ENCODE results near the gene ZNF580. TPM values are rescaled to one million over a fixed set of nuclear protein-coding genes. Genes with fewer than 3 reads are reported as not detected.

The ZNF580 gene
- total and polyA plus RNA-seq, 8 donors = 12.7 to 40.5 (median 18.7) TPM

- Histone ChIP-seq H3K4me1 (peaks cover 0 to 12% (median 6%) of the 10 kb centered on the region in 3 donors), H3K9me3 (no peaks in the 10 kb centered on the region), H3K4me3 (peak overlapping the region in 1 of 4 donors; percentile 91), H3K36me3 (no peaks in the 10 kb centered on the region), H3K27me3 (no peaks in the 10 kb centered on the region), H3K27ac (no peak overlapping the region)
- DNase-seq (peak in 2 of 6 donors; percentile 37 to 67), ATAC-seq (no peak), FAIRE-seq (no peak)
- WGBS, 2 donors = 79 to 87% methylated on average over 17 of the region's 17 CpGs
- intact Hi-C loops (cut with DNase I) = no loop called here
- TF ChIP-seq CTCF (IDR thresholded peaks at IDR 0.05) = no peak
These were observed 8.7 kb downstream of the ZNF580 start for GRCh38 chr19:55649268-55650125.

- FAIRE-seq (no peak), DNase-seq (peak in 2 of 6 donors; percentile 21 to 33), ATAC-seq (no peak)
- H3K27ac ChIP-seq = no peak overlapping the region
- H3K9me3 ChIP-seq = no peaks in the 10 kb centered on the region
- no peak overlapping the region for H3K4me3 ChIP-seq
- no peaks in the 10 kb centered on the region for H3K36me3 ChIP-seq
- peaks cover 0 to 12% (median 6%) of the 10 kb centered on the region in 3 donors for H3K4me1 ChIP-seq
- TF ChIP-seq CTCF (IDR thresholded peaks at IDR 0.05) = no peak
- intact Hi-C loops (cut with DNase I) = no loop called here
- H3K27me3 ChIP-seq = no peaks in the 10 kb centered on the region
- 79 to 93% methylated on average over 4 of the region's 4 CpGs for WGBS, 2 donors
These were observed 9.3 kb downstream of the ZNF580 start for GRCh38 chr19:55650126-55650557.

- intact Hi-C loops (cut with DNase I) = no loop called here
- no peak overlapping the region for H3K4me3 ChIP-seq
- H3K36me3 ChIP-seq = no peaks in the 10 kb centered on the region
- H3K9me3 ChIP-seq = no peaks in the 10 kb centered on the region
- TF ChIP-seq CTCF (IDR thresholded peaks at IDR 0.05) = no peak
- DNase-seq = peak in 2 of 6 donors; percentile 37 to 71
- no peaks in the 10 kb centered on the region for H3K27me3 ChIP-seq
- ATAC-seq = no peak
- 88 to 91% methylated on average over 17 of the region's 17 CpGs for WGBS, 2 donors
- FAIRE-seq = no peak
- peaks cover 0 to 12% (median 6%) of the 10 kb centered on the region in 3 donors for H3K4me1 ChIP-seq
- H3K27ac ChIP-seq = no peak overlapping the region
These were observed 9.9 kb downstream of the ZNF580 start for GRCh38 chr19:55650602-55651230.

GRCh38 chr19:55651236-55651635 lies 10.4 kb downstream of the ZNF580 start:
- Histone ChIP-seq H3K27ac (no peak overlapping the region), H3K27me3 (no peaks in the 10 kb centered on the region), H3K9me3 (no peaks in the 10 kb centered on the region), H3K4me3 (no peak overlapping the region), H3K36me3 (no peaks in the 10 kb centered on the region), H3K4me1 (peaks cover 4 to 15% (median 10%) of the 10 kb centered on the region in 3 donors)
- FAIRE-seq = no peak
- WGBS, 2 donors = 83 to 85% methylated on average over 18 of the region's 18 CpGs
- ATAC-seq = no peak
- intact Hi-C loops (cut with DNase I) = no loop called here
- TF ChIP-seq CTCF (IDR thresholded peaks at IDR 0.05) = no peak
- peak in 3 of 6 donors; percentile 20 to 78 (median 46) for DNase-seq
